ENCODE results near the gene TMEM256. TPM values are rescaled to one million over a fixed set of nuclear protein-coding genes. Genes with fewer than 3 reads are reported as not detected.
A peak's percentile ranks its signal among the peaks of the same experiment; 100 is the strongest.

Gene TMEM256
- total RNA-seq, 2 experiments from 2014 or later = 52.9 to 55.6 TPM

DNA sequence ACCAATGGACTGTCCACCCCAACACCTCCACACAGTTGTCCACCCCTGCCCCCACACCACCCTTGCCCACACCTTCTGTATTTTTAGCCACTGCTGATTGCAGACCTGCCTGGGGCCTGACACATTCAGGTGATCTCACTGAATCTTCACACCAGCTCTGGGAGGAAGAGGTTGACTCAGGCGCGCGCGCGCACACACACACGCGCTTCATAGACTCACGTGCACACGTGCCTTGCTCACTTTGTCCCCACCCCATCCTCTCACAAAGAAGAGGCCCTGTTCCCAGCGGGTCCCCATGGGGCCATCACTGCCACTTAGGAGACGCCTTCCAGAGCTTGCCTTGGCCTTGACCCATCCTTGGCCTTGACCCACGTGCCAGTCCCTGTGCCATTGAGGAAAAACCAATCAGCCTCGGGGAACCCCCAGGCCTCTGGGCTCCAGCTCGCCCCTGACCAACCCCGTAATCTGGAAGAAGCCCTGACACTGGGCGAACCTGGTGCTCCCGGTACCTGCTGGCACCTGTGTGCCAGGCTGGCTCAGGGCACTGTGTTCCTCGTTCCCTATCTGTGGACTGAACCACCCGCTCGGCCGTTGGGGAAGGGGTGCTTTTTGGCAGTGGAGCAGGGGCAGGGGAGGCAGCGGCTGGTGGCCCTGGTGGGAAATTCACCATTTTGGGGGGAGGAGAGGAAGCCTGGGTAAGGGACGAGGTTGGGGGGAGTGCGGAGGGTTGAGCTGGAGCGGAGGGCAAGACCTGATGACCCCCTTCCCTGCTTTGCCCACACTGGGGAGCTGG, 6.9 kb upstream of the TMEM256 start:
- DNase-seq = no peak
- no peaks in the 10 kb centered on the region for H3K9me3 Mint-ChIP-seq
- peak; percentile 9 for ATAC-seq (ENCODE audit: low read depth)
- POLR2A ChIA-PET = no interaction called here
- H3K36me3 Mint-ChIP-seq = no peaks in the 10 kb centered on the region
- H3K4me3 Mint-ChIP-seq = no peak overlapping the region
- peaks cover 5% of the 10 kb centered on the region for H3K27me3 Mint-ChIP-seq
- no peak overlapping the region for H3K27ac Mint-ChIP-seq
- peaks cover 6% of the 10 kb centered on the region for H3K4me1 Mint-ChIP-seq

DNA sequence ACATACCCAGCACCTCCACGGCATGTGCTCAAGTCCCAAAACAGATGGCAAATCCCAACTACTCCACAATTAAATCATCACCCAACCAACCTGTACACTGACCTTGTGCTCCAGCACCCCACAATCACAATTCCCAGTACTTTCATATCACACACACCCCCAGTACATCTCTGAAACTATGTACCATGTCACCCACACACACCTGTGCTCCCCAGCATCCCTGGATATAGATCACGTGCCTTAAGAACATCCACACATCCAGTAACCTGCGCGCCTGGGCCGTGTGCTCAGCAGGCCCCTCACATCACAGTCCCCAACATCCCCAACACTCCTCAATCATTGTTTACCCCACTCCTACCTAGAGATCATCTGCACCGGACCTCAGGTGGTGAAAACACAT, 5.8 kb upstream of the TMEM256 start:
- Mint-ChIP-seq H3K27ac (no peak overlapping the region), H3K9me3 (no peaks in the 10 kb centered on the region), H3K4me1 (peaks cover 8% of the 10 kb centered on the region), H3K27me3 (peaks cover 11% of the 10 kb centered on the region), H3K4me3 (no peak overlapping the region), H3K36me3 (no peaks in the 10 kb centered on the region)
- POLR2A ChIA-PET = interaction anchor here (0.6 kb wide), 1 partner anchor 150 kb away, joined by 3 read pairs; no protein-coding TSS in a partner anchor
- DNase-seq = no peak
- ATAC-seq (ENCODE audit: low read depth) = no peak

DNA sequence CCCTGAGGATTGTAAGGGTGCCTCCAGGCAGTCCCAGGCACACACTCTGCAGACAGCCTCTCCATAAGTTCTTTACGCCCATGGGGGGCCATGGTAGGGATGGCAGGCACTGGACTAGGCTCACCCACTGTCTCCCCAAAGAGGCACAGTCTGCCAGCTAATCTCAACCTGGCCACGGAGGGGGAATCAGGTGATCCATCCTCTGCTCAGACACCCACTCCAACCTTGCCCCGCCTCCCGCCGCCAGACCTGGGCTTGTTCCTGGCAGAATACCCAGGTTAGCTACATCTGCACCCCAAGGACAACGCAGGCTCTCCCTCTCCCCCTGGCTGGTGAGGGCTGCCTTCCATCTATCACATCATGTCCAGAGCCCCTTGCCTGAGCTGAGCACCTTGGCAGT, 5.0 kb upstream of the TMEM256 start:
- no peak overlapping the region for H3K4me3 Mint-ChIP-seq
- no peaks in the 10 kb centered on the region for H3K9me3 Mint-ChIP-seq
- H3K36me3 Mint-ChIP-seq = no peaks in the 10 kb centered on the region
- H3K27ac Mint-ChIP-seq = no peak overlapping the region
- DNase-seq (no peak), ATAC-seq (ENCODE audit: low read depth) (no peak)
- peaks cover 8% of the 10 kb centered on the region for H3K4me1 Mint-ChIP-seq
- H3K27me3 Mint-ChIP-seq = peaks cover 11% of the 10 kb centered on the region
- POLR2A ChIA-PET = interaction anchor here (1.4 kb wide), 1 partner anchor 26 kb away, joined by 5 read pairs; the partner anchor contains the start of gene TMEM102

GRCh38 chr17:7408252-7408727, 4.4 kb upstream of the TMEM256 start:
- Mint-ChIP-seq H3K4me3 (no peak overlapping the region), H3K9me3 (no peaks in the 10 kb centered on the region), H3K4me1 (peaks cover 9% of the 10 kb centered on the region), H3K36me3 (no peaks in the 10 kb centered on the region), H3K27me3 (peaks cover 11% of the 10 kb centered on the region), H3K27ac (no peak overlapping the region)
- DNase-seq = peak; percentile 54
- ATAC-seq (ENCODE audit: low read depth) = peak; percentile 4
- POLR2A ChIA-PET = interaction anchor here (1.4 kb wide), 1 partner anchor 27 kb away, joined by 5 read pairs; the partner anchor contains the start of gene TMEM102

GRCh38 chr17:7407485-7408251, 3.8 kb upstream of the TMEM256 start, which contains the start of gene NLGN2:
NLGN2 (plus strand) TSS chr17:7407845; CDS start chr17:7408256, 411 bp downstream.
- Mint-ChIP-seq H3K4me3 (peak within 1 kb of the TSS; percentile 64), H3K27ac (peak within 1 kb of the TSS; percentile 50), H3K36me3 (no peaks in the 10 kb centered on the region), H3K9me3 (no peaks in the 10 kb centered on the region), H3K4me1 (peaks cover 12% of the 10 kb centered on the region), H3K27me3 (peaks cover 11% of the 10 kb centered on the region)
- no peak for DNase-seq
- no peak for ATAC-seq (ENCODE audit: low read depth)
- POLR2A ChIA-PET = interaction anchor here (1.4 kb wide), 1 partner anchor 27 kb away, joined by 5 read pairs; the partner anchor contains the start of gene TMEM102

DNA sequence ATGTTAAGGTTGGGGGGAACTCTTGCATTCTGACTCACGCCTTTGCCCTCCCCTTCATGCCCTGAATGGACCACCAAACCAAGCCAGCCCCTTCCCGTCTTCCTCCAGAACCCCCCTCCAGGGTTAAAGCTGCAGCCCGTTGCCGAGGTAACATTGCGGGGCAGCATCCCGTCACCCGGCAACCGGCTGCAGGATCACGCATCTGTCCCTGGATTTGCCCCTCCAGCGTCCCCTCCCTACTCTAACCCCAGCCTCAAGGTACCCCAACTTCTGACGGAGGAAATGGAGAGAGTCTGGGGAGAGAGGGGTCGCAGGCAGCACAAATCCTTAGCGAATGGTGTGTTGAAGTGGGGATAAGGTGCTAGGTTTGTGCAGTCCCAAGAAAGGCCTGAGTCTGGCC, 3.2 kb upstream of the TMEM256 start:
- Mint-ChIP-seq H3K27ac (peak overlapping the region; percentile 50), H3K36me3 (no peaks in the 10 kb centered on the region), H3K4me1 (peaks cover 12% of the 10 kb centered on the region), H3K9me3 (no peaks in the 10 kb centered on the region), H3K4me3 (no peak overlapping the region), H3K27me3 (peaks cover 11% of the 10 kb centered on the region)
- POLR2A ChIA-PET = interaction anchor here (1.1 kb wide), 1 partner anchor 23 kb away, joined by 3 read pairs; no protein-coding TSS in a partner anchor
- DNase-seq (no peak), ATAC-seq (ENCODE audit: low read depth) (no peak)

DNA sequence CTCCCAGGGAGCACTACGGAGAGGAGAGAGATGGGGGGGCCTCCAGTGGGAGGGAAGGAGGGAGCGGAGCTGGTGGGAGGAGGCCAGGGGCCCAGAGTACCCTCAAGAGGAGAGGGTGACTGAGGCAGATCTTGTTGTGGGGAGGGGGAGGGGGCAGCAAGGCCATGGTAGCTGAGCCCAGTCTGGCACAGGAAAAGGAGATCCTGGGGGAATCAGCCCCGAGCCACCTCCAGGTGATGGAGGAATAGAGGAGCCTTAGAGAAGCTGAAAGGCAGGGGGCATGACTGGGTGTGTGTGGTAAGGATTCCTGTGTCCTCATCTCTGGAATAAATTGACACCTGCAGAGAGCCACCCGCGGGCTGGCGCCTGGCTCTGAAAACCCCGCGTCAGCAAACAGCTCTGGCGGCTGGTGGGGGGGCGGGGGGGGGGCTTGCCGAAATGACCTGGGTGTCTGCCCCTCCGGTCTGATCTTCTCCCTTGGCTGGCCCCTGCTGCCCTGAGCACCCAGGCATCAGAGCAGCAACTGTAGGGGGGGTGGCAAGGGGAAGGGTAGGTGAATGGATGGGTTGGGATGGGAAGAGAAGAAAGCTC, 2.4 kb upstream of the TMEM256 start:
- Mint-ChIP-seq H3K4me3 (peak overlapping the region; percentile 56), H3K9me3 (no peaks in the 10 kb centered on the region), H3K36me3 (no peaks in the 10 kb centered on the region), H3K27me3 (peaks cover 11% of the 10 kb centered on the region), H3K27ac (peak overlapping the region; percentile 44), H3K4me1 (peaks cover 14% of the 10 kb centered on the region)
- POLR2A ChIA-PET = interaction anchor here (1.1 kb wide), 1 partner anchor 22 kb away, joined by 3 read pairs; no protein-coding TSS in a partner anchor
- DNase-seq (no peak), ATAC-seq (ENCODE audit: low read depth) (no peak)

- ATAC-seq (ENCODE audit: low read depth) (no peak), DNase-seq (no peak)
- H3K4me1 Mint-ChIP-seq = peaks cover 14% of the 10 kb centered on the region
- no peaks in the 10 kb centered on the region for H3K36me3 Mint-ChIP-seq
- H3K27me3 Mint-ChIP-seq = peaks cover 11% of the 10 kb centered on the region
- H3K4me3 Mint-ChIP-seq = peak overlapping the region; percentile 89
- POLR2A ChIA-PET = interaction anchor here (1.1 kb wide), 1 partner anchor 21 kb away, joined by 3 read pairs; no protein-coding TSS in a partner anchor
- peak overlapping the region; percentile 86 for H3K27ac Mint-ChIP-seq
- no peaks in the 10 kb centered on the region for H3K9me3 Mint-ChIP-seq
Observed at GRCh38 chr17:7405350-7406234, 1.7 kb upstream of the TMEM256 start.

- no peak for DNase-seq
Observed at GRCh38 chr17:7404737-7405349, 946 bp upstream of the TMEM256 start.

DNA sequence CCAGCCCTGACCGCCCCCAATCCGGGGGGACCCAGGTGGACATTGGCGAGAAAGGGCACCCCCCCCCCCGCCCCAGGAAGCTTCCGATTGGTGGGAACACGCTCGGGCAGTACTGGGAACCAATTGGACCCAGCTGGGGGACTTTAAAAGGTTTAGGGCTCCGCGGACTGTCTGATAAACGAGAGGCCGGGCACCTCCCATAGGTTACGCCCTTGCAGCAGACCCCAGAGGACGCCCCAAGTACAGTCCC, 245 bp downstream of the TMEM256 start:
- ATAC-seq (ENCODE audit: low read depth) = no peak

More at GRCh38 chr17:7404737-7405349, 946 bp upstream of the TMEM256 start:
- Mint-ChIP-seq H3K36me3 (no peaks in the 10 kb centered on the region), H3K4me1 (peaks cover 14% of the 10 kb centered on the region), H3K27ac (peak overlapping the region; percentile 89), H3K27me3 (peaks cover 11% of the 10 kb centered on the region), H3K9me3 (no peaks in the 10 kb centered on the region), H3K4me3 (peak overlapping the region; percentile 92)
- peak; percentile 13 for ATAC-seq (ENCODE audit: low read depth)
- POLR2A ChIA-PET = interaction anchor here (0.8 to 2.9 kb wide), 10 partner anchors 10 to 75 kb away, joined by 3 to 25 read pairs (median 6); partner anchors contain the start of genes ACAP1, NEURL4, PLSCR3 and TMEM102

GRCh38 chr17:7403043-7403726, 712 bp downstream of the TMEM256 start:
- Mint-ChIP-seq H3K27me3 (peaks cover 11% of the 10 kb centered on the region), H3K9me3 (no peaks in the 10 kb centered on the region), H3K4me3 (peak overlapping the region; percentile 92), H3K36me3 (no peaks in the 10 kb centered on the region), H3K4me1 (peaks cover 14% of the 10 kb centered on the region), H3K27ac (peak overlapping the region; percentile 72)
- ATAC-seq (ENCODE audit: low read depth) (no peak), DNase-seq (no peak)
- POLR2A ChIA-PET = interaction anchor here (0.5 to 2.9 kb wide), 16 partner anchors 9 to 184 kb away, joined by 3 to 25 read pairs (median 4); partner anchors contain the start of genes ACADVL, ACAP1, DLG4 and MPDU1

More for the DNA sequence above, 245 bp downstream of the TMEM256 start:
- H3K9me3 Mint-ChIP-seq = no peaks in the 10 kb centered on the region
- H3K27ac Mint-ChIP-seq = peak overlapping the region; percentile 89
- DNase-seq = no peak
- H3K4me1 Mint-ChIP-seq = peaks cover 14% of the 10 kb centered on the region
- H3K27me3 Mint-ChIP-seq = peaks cover 11% of the 10 kb centered on the region
- POLR2A ChIA-PET = interaction anchor here (0.5 to 2.9 kb wide), 15 partner anchors 9 to 184 kb away, joined by 3 to 25 read pairs (median 5); partner anchors contain the start of genes ACADVL, ACAP1, DLG4 and MPDU1
- no peaks in the 10 kb centered on the region for H3K36me3 Mint-ChIP-seq
- H3K4me3 Mint-ChIP-seq = peak overlapping the region; percentile 92

Measured in activated naive CD8-positive, alpha-beta T cell treated with anti-CD3 and anti-CD28 coated beads, Interleukin-2, amount 10 ng/mL, durations not matched to agents 7 days and 5 days (primary cell).